ENCODE measurements around the gene APOBEC4.

GRCh38 chr1:183678819-183679218 lies 25.7 kb upstream of the APOBEC4 start:
- TF ChIP-seq CTCF (IDR thresholded peaks at IDR 0.05) = no peak
- no peak for TF ChIP-seq POLR2A (IDR thresholded peaks at IDR 0.05)
